ENCODE data around the gene PBX3.

The PBX3 gene

GRCh38 chr9:125867751-125868415 lies 120.7 kb downstream of the PBX3 start:
- TF ChIP-seq, protein P1, sequence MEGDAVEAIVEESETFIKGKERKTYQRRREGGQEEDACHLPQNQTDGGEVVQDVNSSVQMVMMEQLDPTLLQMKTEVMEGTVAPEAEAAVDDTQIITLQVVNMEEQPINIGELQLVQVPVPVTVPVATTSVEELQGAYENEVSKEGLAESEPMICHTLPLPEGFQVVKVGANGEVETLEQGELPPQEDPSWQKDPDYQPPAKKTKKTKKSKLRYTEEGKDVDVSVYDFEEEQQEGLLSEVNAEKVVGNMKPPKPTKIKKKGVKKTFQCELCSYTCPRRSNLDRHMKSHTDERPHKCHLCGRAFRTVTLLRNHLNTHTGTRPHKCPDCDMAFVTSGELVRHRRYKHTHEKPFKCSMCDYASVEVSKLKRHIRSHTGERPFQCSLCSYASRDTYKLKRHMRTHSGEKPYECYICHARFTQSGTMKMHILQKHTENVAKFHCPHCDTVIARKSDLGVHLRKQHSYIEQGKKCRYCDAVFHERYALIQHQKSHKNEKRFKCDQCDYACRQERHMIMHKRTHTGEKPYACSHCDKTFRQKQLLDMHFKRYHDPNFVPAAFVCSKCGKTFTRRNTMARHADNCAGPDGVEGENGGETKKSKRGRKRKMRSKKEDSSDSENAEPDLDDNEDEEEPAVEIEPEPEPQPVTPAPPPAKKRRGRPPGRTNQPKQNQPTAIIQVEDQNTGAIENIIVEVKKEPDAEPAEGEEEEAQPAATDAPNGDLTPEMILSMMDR (IDR thresholded peaks at IDR 0.05; ENCODE audit: low read depth, low read length) = no peak

DNA sequence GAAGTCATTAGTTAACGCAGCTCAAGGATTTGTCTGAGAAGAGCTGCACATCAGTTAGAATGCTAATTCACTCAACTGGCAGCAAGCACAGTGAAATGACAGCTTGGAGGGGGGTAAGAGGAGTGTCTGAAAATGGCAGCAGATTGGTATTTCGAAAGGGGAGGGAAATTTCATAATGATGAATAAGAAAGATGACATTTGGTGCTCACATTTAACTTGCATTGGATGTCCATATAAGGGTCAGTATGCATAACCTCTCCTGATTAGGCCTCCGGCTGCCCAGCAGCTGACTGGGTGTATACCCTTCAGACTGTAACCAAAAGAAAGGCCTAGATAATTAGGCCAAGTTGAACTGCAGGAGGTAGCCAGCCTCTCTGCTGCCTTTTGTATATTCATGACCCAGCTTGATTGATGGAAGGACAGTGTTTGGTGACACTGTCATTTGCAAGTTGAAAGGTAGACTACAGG lies 131.0 kb downstream of the PBX3 start:
- H3K4me3 ChIP-seq (ENCODE audit: low read depth, low read length) = no peak overlapping the region
- TF ChIP-seq, protein P1 (IDR thresholded peaks at IDR 0.05; ENCODE audit: low read depth, low read length) = no peak

More at GRCh38 chr9:125867751-125868415, 120.7 kb downstream of the PBX3 start:
- H3K4me3 ChIP-seq (ENCODE audit: low read depth, low read length) = no peak overlapping the region

GRCh38 chr9:125881042-125881441 lies 133.9 kb downstream of the PBX3 start:
- TF ChIP-seq, protein P1 (IDR thresholded peaks at IDR 0.05; ENCODE audit: low read depth, low read length) = no peak
- no peak overlapping the region for H3K4me3 ChIP-seq (ENCODE audit: low read depth, low read length)

DNA sequence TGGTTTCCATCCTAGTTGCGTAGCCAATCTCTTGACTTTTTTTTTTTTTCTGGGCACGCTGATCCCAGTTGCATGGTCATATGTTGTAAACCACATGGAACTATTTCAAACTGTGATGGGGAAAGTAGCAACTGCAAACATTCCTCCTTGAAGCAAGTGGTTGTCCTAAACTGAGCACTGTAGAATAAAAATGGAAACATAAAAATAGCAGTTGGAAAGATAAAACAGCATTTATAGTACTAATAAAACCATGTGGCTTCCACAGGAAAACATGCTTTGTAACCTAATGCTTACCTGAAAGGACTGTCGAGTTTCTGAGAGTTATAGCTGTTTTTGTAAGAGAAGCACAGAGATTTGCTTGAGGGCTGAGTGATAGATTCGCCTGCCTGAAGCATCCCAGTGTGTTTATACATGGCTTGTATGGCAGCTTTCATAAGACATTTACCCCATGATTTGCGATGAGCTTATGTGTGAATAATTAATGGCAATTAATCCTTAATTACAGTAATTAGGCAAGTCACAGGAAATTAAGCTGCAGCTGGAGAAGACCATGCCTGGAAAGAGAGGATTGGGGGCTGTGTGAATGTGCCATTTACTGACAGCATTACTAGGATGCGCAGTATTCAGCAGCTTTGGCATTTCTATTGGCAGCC lies 136.5 kb downstream of the PBX3 start:
- no peak overlapping the region for H3K4me3 ChIP-seq (ENCODE audit: low read depth, low read length)
- TF ChIP-seq, protein P1 (IDR thresholded peaks at IDR 0.05; ENCODE audit: low read depth, low read length) = no peak

GRCh38 chr9:125884218-125884595 lies 137.0 kb downstream of the PBX3 start:
- TF ChIP-seq, protein P1 (IDR thresholded peaks at IDR 0.05; ENCODE audit: low read depth, low read length) = no peak
- H3K4me3 ChIP-seq (ENCODE audit: low read depth, low read length) = no peak overlapping the region

DNA sequence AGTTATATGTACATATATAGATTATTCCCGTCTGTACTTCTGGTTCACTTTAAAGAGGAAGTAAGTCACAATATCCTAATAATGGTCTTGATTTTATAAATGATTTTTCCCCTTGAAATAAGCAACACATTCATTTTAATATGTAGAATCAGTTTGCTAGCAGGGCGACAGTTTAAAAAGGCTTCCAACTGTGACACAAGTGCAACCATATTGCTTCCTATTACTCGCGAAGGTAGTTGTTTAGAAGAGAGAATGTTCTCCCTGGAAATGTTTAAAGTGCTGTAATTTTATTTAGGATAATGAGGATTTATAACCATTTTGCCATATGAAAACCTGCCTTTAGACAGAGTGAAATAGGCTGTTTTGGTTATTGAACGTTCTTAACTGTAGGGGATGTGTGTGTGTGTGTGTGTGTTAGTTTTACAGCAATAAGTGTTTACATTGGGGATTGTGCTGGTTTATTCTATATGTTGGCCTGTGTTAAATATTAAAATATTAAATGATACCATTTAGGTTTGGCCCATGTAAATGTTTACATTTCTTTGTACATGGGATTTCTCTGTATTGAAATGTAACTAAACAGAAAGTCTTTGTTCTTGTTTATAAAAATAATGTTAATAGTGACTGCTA lies 138.3 kb downstream of the PBX3 start:
- H3K4me3 ChIP-seq (ENCODE audit: low read depth, low read length) = no peak overlapping the region
- TF ChIP-seq, protein P1 (IDR thresholded peaks at IDR 0.05; ENCODE audit: low read depth, low read length) = no peak

- no peak overlapping the region for H3K4me3 ChIP-seq (ENCODE audit: low read depth, low read length)
- TF ChIP-seq, protein P1 (IDR thresholded peaks at IDR 0.05; ENCODE audit: low read depth, low read length) = no peak
These were observed 139.2 kb downstream of the PBX3 start for GRCh38 chr9:125886365-125886764.

All from WI38 (cell line).